Measurements from ENCODE around the gene TEAD3. TPM values are rescaled to one million over a fixed set of nuclear protein-coding genes. Genes with fewer than 3 reads are reported as not detected.

The TEAD3 gene
- total and polyA plus RNA-seq, 7 donors = 14.4 to 95.8 (median 50.4) TPM

GRCh38 chr6:35452183-35453090 lies 44.4 kb downstream of the TEAD3 start, which contains the start of gene FANCE:
TSS of gene FANCE (plus strand) at chr6:35452338. CDS start at chr6:35452546, 208 bp downstream.
- peak; percentile 97 for DNase-seq
- 1% methylated on average over 87 of the region's 87 CpGs for WGBS, 2 donors
- H3K4me3 ChIP-seq = peak within 1 kb of the TSS; percentile 43 to 69 (median 64)
- no peaks in the 10 kb centered on the region for H3K9me3 ChIP-seq
- TF ChIP-seq POLR2A (IDR thresholded peaks at IDR 0.05) (peak in 1 of 2 donors; percentile 21), CTCF (IDR thresholded peaks at IDR 0.05) (no peak), POLR2AphosphoS5 (IDR thresholded peaks at IDR 0.05) (peak; percentile 56 to 79 (median 59)), EP300 (IDR thresholded peaks at IDR 0.05) (no peak)
- H3K36me3 ChIP-seq = peaks cover 0 to 11% (median 0%) of the 10 kb centered on the region in 4 donors
- intact Hi-C loops (cut with DNase I) = loop anchor here (2.0 kb wide), 1 partner anchor 16 kb away; the partner anchor contains the start of gene RPL10A
- peaks cover 0 to 23% (median 18%) of the 10 kb centered on the region in 4 donors for H3K4me1 ChIP-seq
- H3K27ac ChIP-seq = peak within 1 kb of the TSS; percentile 74 to 77 (median 76)
- no peaks in the 10 kb centered on the region for H3K27me3 ChIP-seq

- intact Hi-C loops (cut with DNase I) = loop anchor here (2.0 kb wide), 1 partner anchor 17 kb away; the partner anchor contains the start of gene RPL10A
- DNase-seq = no peak
- Histone ChIP-seq H3K36me3 (peaks cover 0 to 5% (median 0%) of the 10 kb centered on the region in 4 donors), H3K4me3 (peak overlapping the region; percentile 43 to 69 (median 64)), H3K4me1 (peaks cover 0 to 23% (median 18%) of the 10 kb centered on the region in 4 donors), H3K27ac (peak overlapping the region; percentile 74 to 77 (median 76)), H3K27me3 (no peaks in the 10 kb centered on the region), H3K9me3 (no peaks in the 10 kb centered on the region)
- TF ChIP-seq EP300 (IDR thresholded peaks at IDR 0.05) = no peak
- no peak for TF ChIP-seq POLR2A (IDR thresholded peaks at IDR 0.05)
- WGBS, 2 donors = 5 to 14% methylated on average over 20 of the region's 20 CpGs
Observed at GRCh38 chr6:35451354-35452182, 45.3 kb downstream of the TEAD3 start.

- intact Hi-C loops (cut with DNase I) = loop anchor here (1.0 kb wide), 2 partner anchors 107 to 155 kb away; partner anchors contain the start of gene PPARD
- no peak for DNase-seq
- H3K4me1 ChIP-seq = peaks cover 0 to 23% (median 18%) of the 10 kb centered on the region in 4 donors
- H3K36me3 ChIP-seq = no peaks in the 10 kb centered on the region
- no peak overlapping the region for H3K27ac ChIP-seq
- no peak overlapping the region for H3K4me3 ChIP-seq
- 29 to 34% methylated on average over 14 of the region's 14 CpGs for WGBS, 2 donors
- H3K27me3 ChIP-seq = no peaks in the 10 kb centered on the region
- TF ChIP-seq CTCF (IDR thresholded peaks at IDR 0.05) (peak; percentile 68 to 77 (median 70)), POLR2A (IDR thresholded peaks at IDR 0.05) (no peak), POLR2AphosphoS5 (IDR thresholded peaks at IDR 0.05) (no peak), EP300 (IDR thresholded peaks at IDR 0.05) (no peak)
- H3K9me3 ChIP-seq = no peaks in the 10 kb centered on the region
Observed at GRCh38 chr6:35449287-35449881, 47.5 kb downstream of the TEAD3 start.

- Histone ChIP-seq H3K27ac (no peak overlapping the region), H3K36me3 (no peaks in the 10 kb centered on the region), H3K4me3 (no peak overlapping the region), H3K27me3 (no peaks in the 10 kb centered on the region), H3K4me1 (peaks cover 0 to 14% (median 13%) of the 10 kb centered on the region in 4 donors), H3K9me3 (no peaks in the 10 kb centered on the region)
- DNase-seq = no peak
- TF ChIP-seq POLR2A (IDR thresholded peaks at IDR 0.05) (no peak), CTCF (IDR thresholded peaks at IDR 0.05) (no peak), POLR2AphosphoS5 (IDR thresholded peaks at IDR 0.05) (no peak), EP300 (IDR thresholded peaks at IDR 0.05) (no peak)
- intact Hi-C loops (cut with DNase I) = no loop called here
- 72 to 77% methylated on average over 7 of the region's 7 CpGs for WGBS, 2 donors
Observed at GRCh38 chr6:35448191-35448590, 48.7 kb downstream of the TEAD3 start.

All from sigmoid colon (tissue), 7 donors.